ENCODE results near the gene PLPPR3.

DNA sequence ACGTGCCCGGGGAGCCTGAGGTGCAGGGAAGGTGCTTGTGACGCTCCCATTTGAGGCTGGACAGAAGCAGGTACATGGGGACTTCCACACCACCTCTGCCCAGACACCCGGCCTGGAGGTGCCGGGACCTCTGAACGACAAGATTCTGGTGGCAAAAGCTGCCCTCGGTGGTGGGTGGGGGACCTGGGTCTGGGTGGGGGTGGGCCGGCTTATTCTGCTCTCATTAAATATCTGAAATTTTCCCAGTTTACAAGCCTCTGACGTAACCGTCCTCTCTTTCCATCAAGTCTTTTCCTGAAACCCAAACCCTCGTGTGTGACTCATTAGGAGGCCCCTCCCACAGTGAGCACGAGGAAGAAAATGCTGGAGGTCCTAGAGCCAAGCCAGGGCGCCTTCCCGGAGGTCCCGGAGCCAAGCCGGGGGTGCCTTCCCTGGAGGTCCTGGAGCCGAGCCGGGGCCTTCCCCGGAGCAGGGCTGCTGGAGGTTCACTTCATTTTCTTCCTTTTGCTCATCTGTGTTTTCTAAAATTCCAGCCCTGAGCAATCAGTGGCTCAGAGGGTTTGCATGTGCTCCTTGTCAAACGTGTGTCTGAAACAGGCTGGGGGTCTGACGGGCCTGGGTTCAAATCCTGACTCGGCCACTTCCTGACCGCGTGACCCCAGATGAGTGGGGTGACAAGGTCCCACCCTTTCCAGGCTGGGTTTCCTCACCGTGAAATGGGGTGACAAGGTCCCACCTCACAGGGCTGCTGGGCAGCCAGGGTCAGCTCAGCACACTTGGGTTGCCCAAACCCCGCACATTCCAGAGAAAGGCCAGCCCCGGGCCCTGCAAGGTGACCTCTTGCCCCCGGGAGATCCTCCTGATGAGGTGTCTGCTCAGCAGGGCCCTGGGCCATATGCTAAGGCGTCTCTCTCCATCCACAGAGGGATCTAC is 47.8 kb upstream of the PLPPR3 start:
- TF ChIP-seq, protein P1, sequence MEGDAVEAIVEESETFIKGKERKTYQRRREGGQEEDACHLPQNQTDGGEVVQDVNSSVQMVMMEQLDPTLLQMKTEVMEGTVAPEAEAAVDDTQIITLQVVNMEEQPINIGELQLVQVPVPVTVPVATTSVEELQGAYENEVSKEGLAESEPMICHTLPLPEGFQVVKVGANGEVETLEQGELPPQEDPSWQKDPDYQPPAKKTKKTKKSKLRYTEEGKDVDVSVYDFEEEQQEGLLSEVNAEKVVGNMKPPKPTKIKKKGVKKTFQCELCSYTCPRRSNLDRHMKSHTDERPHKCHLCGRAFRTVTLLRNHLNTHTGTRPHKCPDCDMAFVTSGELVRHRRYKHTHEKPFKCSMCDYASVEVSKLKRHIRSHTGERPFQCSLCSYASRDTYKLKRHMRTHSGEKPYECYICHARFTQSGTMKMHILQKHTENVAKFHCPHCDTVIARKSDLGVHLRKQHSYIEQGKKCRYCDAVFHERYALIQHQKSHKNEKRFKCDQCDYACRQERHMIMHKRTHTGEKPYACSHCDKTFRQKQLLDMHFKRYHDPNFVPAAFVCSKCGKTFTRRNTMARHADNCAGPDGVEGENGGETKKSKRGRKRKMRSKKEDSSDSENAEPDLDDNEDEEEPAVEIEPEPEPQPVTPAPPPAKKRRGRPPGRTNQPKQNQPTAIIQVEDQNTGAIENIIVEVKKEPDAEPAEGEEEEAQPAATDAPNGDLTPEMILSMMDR (conservative IDR thresholded peaks at IDR 0.05), result no peak
- TF ChIP-seq EZH2 (IDR thresholded peaks at IDR 0.05; ENCODE audit: low read depth), result no peak
